Measurements from ENCODE around the gene KIF3B.
"Not testable (repeated sequence)": the region's sequence is repeated elsewhere in the genome, so short reads cannot be mapped to it uniquely, and the experiment has no call there.

The KIF3B gene

DNA sequence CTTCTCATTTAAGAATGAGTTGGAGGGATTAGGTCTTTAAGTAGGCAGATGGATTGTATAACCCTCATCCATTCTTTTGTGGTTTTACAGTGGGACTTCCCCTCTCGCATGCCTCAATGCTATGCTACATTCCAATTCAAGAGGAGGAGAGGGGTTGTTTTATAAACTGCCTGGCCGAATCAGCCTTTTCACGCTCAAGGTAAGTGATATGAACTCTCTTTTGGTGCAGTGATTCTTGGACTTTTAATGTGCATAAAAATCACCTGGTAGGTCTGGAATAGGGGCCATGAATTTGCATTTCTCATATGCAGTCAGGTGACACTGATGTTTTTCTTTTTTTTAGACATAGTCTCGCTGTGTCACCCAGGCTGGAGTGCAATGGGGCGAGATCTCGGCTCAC, 91.5 kb downstream of the KIF3B start:
- H3K4me3 ChIP-seq (ENCODE audit: low read length), result no peak overlapping the region
- no peak for TF ChIP-seq CTCF (IDR thresholded peaks at IDR 0.05; ENCODE audit: insufficient read depth, low read depth, low read length, missing control alignments)
- no peak for DNase-seq (ENCODE audit: low read depth)

DNA sequence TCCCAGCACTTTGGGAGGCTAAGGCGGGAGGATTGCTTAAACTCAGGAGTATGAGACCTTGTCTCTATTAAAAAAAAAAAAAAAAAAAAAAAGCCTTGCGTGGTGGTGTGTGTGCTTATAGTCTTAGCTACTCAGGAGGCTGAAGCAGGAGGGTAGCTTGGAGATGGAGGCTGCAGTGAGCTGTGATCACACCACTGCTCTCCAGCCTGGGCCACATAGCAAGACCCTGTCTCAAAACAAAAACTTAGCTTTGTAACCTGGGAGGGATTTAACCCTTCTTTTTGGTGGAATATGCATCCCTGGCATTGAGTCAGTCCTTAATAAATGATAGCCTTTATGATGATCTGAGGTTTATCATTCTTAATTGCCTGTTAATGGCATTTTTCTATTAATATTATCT, 93.4 kb downstream of the KIF3B start:
- no peak for DNase-seq (ENCODE audit: low read depth)
- no peak for TF ChIP-seq CTCF (IDR thresholded peaks at IDR 0.05; ENCODE audit: insufficient read depth, low read depth, low read length, missing control alignments)
- H3K4me3 ChIP-seq (ENCODE audit: low read length), result no peak overlapping the region

DNA sequence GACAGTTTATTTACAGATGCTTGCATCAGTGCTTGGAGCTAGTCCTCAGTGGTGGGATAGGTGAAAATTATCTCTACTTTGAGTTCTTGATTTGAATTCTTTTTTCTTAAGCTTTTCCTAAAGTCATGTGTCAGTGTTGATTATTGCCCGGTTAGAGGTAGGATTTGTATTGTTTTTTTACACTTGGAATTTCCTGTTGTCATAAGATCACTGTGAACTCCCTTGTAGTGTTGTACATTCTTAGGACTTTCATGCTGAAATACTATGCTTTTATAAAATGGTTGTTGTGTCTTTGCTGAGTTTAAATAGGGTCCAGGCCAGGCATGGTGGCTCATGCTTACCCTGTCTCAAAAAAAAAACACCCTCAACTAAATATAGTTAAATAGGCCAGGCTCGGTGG, 101.0 kb downstream of the KIF3B start:
- TF ChIP-seq CTCF (IDR thresholded peaks at IDR 0.05; ENCODE audit: insufficient read depth, low read depth, low read length, missing control alignments), result no peak
- H3K4me3 ChIP-seq (ENCODE audit: low read length), result no peak overlapping the region

GRCh38 chr20:32380037-32380436, 102.6 kb downstream of the KIF3B start:
- not testable (repeated sequence) for H3K4me3 ChIP-seq (ENCODE audit: low read length); DNase-seq (ENCODE audit: low read depth)

More for the DNA sequence above, 101.0 kb downstream of the KIF3B start:
- DNase-seq (ENCODE audit: low read depth), result no peak

DNA sequence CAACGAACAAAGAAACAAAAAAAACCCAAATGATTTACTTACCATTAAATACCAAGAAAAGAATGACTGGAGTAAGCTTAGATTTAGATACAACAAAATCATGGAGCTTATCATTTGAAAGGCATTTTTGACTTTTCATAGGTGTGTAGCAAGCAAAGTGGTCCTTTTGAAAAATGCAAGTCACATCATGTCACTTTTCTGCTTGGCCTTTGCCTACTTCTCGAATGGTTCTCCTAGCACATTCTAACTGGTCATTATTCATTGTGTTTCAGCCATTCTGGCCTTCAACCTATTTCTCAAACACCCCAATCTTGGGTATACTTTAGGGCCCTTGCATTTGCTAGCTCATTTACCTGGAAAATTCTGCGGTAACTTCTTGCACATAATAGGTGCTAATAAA, 103.3 kb downstream of the KIF3B start:
- no peak for TF ChIP-seq CTCF (IDR thresholded peaks at IDR 0.05; ENCODE audit: insufficient read depth, low read depth, low read length, missing control alignments)
- H3K4me3 ChIP-seq (ENCODE audit: low read length), result no peak overlapping the region

GRCh38 chr20:32382102-32382950, 104.9 kb downstream of the KIF3B start:
- TF ChIP-seq CTCF (IDR thresholded peaks at IDR 0.05; ENCODE audit: insufficient read depth, low read depth, low read length, missing control alignments), result no peak
- H3K4me3 ChIP-seq (ENCODE audit: low read length), result no peak overlapping the region
- DNase-seq (ENCODE audit: low read depth), result peak; percentile 18

More for the DNA sequence above, 103.3 kb downstream of the KIF3B start:
- no peak for DNase-seq (ENCODE audit: low read depth)

GRCh38 chr20:32383441-32383840, 106.0 kb downstream of the KIF3B start:
- H3K4me3 ChIP-seq (ENCODE audit: low read length); DNase-seq (ENCODE audit: low read depth): not testable (repeated sequence)
